Fibroblast of the conjunctiva (primary cell): ENCODE results near the gene GRAP2.
"Not testable (repeated sequence)": the region's sequence is repeated elsewhere in the genome, so short reads cannot be mapped to it uniquely, and the experiment has no call there.

Experiments
- DNase-seq: peaks from one replicate; pipeline ENCODE4 v3.0.0-alpha.2; 2010; ENCODE audit warnings: low read depth

The GRAP2 gene

GRCh38 chr22:39900306-39901227 lies at the start of gene GRAP2:
GRAP2 (plus strand) TSS chr22:39901084; CDS start chr22:39947107, 46,023 bp downstream.
- DNase-seq = no peak

DNA sequence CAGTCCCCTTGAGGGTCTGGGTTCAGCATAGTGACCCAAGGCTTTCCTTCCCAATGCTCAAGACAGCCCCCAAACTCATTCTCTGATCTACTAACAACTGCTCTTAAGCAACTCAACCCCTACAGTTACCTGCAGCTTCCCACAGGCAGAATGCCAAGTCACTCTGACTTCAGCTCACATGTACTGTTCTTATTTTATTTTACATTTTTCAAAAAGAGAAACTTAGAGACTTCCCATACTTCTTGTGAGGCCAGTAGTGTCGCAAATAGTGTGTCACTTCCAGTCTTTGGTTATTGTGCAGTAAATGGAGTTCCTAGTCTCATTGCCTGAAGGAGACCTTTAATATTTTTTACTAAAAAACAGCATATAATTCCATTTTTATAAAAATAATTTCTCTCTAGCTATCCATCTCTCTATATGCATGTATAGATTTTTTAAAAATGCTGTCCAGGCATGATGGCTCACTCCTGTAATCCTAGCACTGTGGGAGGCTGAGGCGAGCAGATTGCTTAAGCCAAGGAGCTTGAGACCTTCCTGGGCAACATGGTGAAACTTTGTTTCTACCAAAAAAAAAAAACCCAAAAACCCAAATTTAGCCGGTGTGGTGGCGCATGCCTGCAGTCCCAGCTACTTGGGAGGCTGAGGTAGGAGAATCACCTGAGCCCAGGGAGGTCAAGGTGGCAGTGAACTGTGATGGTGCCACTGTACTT lies 49.1 kb upstream of the GRAP2 start:
- DNase-seq = no peak

- no peak for DNase-seq
Observed at GRCh38 chr22:39852799-39853198, 48.1 kb upstream of the GRAP2 start.

DNA sequence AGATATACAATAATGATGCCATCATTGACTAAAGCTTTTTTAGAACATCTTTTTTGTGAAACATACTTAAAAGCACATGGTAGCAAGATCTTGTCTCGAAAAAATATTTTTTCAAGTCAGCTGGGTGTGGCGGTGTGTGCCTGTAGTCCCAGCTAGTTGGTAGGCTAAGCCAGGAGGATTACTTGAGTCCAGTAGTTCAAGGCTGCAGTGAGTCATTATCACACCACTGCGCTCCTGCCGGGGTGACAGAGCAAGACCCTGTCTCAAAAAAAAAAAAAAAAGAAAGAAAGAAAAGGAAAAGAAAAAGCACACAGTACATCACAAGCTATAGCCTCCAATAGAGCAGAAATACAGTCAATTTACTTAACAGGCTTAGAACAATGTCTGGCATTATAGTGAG lies 44.3 kb upstream of the GRAP2 start:
- no peak for DNase-seq

GRCh38 chr22:39859903-39860588 lies 40.8 kb upstream of the GRAP2 start:
- DNase-seq = no peak

- no peak for DNase-seq
Observed at GRCh38 chr22:39868741-39869140, 32.1 kb upstream of the GRAP2 start.

DNA sequence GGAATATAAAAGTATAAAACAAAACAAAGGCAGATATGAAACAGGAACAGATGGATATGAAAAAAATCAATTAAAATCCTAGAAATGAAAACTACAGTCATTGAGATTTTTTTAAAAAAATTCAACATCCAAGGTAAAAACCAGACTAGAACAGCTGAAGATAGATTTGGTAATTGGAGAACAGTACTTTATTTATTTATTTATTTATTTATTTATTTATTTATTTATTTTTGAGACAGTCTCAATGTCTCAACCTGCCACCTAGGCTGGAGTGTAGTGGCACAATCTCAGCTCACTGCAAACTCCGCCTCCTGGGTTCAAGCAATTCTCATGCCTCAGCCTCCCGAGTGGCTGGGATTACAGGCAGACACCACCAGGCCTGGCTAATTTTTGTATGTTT lies 31.1 kb upstream of the GRAP2 start:
- not testable (repeated sequence) for DNase-seq

- DNase-seq = no peak
Observed at GRCh38 chr22:39871008-39871798, 29.7 kb upstream of the GRAP2 start.

DNA sequence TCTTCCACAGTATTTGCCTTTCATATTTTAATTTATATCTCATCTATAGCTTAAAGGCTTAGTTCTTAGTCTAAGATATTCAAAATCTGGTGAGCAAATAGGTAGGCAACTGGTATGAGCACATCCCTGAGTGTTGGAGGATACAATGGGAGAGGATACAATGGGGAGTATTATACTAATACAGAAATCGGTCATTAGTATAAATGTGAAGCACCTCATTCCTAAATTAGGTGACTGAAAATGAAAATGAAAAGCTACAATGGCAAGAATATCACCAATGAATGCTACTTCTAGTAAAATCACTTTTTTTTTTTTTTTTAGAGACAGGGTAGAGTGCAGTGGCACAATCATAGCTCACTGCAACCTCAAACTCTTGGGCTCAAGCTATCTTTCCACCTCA lies 28.3 kb upstream of the GRAP2 start:
- DNase-seq = no peak

DNA sequence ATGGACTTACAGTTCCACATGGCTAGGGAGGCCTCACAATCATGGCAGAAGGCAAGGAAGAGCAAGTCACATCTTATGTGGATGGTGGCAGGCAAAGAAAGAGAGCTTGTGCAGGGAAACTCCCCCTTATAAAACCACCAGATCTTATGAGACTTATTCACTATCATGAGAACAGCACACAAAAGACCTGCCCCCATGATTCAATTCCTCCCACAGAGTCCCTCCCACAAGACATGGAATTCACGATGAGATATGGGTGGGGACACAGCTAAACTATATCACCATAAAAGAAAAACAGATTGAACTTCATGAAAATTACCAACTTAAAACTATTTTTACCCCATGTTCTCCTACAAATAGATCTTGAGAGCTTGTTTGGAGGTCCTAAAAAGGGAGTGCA lies 26.9 kb upstream of the GRAP2 start:
- DNase-seq = no peak

DNA sequence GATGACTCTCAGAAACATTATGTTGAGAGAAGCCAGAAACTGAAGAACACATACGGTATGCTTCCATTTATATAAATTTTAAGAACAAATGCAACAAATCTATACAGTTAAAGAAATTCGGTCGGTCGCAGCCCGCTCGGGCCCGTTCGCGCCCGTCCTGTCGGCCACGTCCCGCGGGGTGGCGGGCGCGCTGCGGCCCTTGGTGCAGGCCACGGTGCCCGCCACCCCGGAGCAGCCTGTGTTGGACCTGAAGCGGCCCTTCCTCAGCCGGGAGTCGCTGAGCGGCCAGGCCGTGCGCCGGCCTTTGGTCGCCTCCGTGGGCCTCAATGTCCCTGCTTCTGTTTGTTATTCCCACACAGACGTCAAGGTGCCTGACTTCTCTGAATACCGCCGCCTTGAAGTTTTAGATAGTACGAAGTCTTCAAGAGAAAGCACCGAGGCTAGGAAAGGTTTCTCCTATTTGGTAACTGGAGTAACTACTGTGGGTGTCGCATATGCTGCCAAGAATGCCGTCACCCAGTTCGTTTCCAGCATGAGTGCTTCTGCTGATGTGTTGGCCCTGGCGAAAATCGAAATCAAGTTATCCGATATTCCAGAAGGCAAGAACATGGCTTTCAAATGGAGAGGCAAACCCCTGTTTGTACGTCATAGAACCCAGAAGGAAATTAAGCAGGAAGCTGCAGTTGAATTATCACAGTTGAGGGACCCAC lies 25.6 kb upstream of the GRAP2 start:
- DNase-seq = not testable (repeated sequence)

DNA sequence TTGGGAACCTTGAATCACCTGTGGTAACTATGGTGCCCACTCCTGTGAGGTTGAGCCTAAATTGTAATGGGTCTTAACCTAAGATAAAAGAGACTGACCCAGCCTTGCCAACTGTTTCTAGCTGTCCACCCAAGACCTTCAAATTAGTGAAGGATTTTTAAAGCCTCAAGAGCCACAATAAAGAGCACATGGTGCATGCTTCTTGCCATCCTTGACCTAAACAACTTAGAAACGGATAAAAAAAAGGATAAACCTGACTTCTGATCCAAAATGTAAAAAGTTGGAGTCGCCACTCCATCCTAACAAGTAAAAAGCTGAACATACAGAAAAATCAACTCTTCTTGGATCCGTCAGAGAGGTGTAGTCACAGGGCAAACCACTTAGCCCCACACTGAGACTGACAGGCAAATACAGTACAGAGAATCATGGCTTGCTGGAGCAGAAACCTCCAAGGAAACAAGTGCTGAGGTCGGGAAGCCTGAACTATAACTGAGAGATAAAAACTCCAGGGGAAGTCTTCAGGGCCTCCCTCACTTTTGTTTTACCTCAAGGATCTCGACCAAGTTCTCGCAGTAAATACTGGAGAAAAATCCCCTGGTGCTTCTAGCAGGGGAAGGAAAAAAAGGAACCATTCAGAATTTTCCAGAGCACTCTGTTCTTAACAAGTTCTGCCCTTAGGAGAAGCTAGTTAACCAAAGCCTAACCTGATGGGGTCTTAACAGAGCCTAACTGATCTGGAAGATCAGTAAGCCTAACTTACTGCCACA lies 23.6 kb upstream of the GRAP2 start:
- no peak for DNase-seq

DNA sequence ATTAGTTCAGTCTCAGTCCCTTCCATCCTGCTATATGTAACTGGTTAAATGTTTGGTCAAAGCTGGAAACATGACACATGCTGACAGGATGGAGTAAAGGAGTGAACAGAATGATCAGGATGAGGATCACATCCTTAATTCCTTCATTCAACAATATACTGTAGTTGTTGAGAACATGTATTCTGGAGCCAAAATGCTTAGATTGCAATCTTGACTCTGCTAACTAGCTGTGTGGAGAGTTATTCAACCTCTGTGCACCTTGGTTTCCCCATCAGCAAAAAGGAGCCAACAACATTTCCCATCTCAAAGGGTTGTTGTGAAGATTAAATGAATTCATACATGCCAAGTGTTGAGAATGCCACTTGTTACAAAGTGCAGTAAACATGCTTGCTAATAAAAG lies 20.2 kb upstream of the GRAP2 start:
- DNase-seq = no peak

DNA sequence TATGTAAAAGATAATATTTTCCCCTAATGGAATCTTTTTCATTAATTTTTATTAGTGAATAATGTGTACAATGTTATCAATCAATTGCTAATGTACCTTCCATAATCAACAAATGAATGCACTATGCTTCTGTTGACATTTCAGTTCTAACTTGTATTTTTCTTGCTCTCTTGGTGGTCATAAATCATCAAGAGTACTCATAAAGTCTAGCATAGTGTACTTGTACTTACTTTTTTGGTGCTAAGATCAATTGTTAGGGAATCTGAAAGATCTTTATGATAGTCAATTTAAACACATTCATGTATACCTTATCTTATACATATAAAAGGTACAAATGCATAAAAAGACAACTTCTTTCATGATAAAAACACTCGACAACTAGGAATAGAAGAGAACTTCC lies 17.8 kb upstream of the GRAP2 start:
- DNase-seq = no peak

GRCh38 chr22:39889924-39890323 lies 11.0 kb upstream of the GRAP2 start:
- not testable (repeated sequence) for DNase-seq

GRCh38 chr22:39893526-39893925 lies 7.4 kb upstream of the GRAP2 start, which contains the start of gene ENTHD1:
ENTHD1 (minus strand) TSS chr22:39893760; CDS start chr22:39887748, 6,012 bp downstream.
- no peak for DNase-seq

DNA sequence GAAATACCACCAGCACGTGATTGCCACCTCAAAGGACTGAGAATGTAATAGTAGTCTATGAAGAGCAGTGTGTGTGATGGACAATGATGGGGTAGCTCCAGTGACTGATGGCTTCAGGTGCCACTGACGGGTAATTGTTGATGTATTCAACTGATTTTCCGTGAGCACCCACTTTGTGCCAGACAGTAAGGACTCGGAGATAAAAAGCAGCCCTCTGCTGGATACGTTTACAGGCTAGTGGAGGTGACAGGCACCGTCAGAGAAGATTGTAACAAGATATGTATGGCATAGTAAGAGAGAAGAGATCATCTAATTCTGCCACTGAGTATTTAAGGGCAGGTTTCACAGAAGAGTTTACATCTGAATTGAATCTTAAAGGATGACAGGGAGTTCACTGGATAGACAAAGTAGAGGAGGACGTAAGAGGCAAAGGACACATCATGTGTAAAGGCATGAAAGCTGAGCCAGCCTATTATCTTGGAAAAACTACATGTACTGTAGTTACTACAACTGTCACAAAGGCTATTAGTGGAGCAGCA lies 6.3 kb upstream of the GRAP2 start:
- DNase-seq = no peak

- no peak for DNase-seq
Observed at GRCh38 chr22:39895682-39896081, 5.2 kb upstream of the GRAP2 start.

- no peak for DNase-seq
Observed at GRCh38 chr22:39896313-39896996, 4.4 kb upstream of the GRAP2 start.
